ENCODE results near the gene SEC14L2.
A peak's percentile ranks its signal among the peaks of the same experiment; 100 is the strongest.

Gene SEC14L2

DNA sequence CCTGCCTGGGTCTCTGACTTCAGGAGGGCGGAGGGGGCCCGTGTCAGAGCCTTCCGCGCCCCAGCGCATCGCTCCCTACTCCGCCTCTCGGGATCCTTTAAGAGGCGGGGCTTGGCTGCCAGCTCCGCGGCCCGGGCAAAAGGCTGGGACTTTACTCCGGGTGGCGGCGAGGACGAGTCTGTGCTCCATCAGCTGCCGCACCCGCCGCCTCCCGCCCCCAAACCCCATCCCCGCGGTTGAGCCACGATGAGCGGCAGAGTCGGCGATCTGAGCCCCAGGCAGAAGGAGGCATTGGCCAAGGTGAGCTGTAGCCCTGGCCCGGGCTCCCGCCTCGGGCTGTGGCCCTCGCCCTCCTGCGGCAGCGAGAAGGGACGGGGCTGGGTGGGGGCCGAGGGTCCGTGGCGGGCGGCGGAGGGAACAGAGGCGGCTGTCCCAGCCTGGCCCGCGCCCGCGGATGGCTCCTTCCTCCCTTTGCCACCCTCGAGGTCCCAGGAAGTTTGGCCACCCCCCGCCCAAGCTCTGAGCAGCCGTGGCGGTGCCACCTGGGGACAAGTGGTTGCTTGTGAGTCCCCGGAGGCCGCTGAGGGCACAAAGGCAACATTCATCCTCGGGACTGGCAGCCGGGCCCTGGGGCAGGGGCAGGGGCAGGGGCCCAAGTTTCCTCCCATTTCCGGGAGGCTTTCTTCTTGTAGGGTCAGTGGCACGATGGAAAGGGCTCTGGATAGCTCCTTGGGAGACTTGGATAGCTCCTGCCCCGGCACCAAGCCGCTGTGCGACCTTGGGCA is at the start of gene SEC14L2:
Gene SEC14L2 (plus strand): TSS at position 148 of the 785 bp plus-strand sequence. CDS start 99 bp downstream, at position 247.
- Histone ChIP-seq H2AFZ (ENCODE audit: low read length) (no peak within 1 kb of the TSS), H3K9ac (ENCODE audit: low read length) (no peak within 1 kb of the TSS; the same call in 1 of the 2 replicates), H3K79me2 (ENCODE audit: insufficient read depth, low read length) (no peaks in the 10 kb centered on the region), H4K20me1 (ENCODE audit: insufficient read depth, low read length) (no peaks in the 10 kb centered on the region), H3K4me3 (ENCODE audit: low read depth, low read length, poor library complexity, severe bottlenecking) (peak within 1 kb of the TSS; percentile 41), H3F3A (ENCODE audit: insufficient read depth, low read length) (no peaks in the 10 kb centered on the region), H3K9me3 (ENCODE audit: low read length) (no peaks in the 10 kb centered on the region), H3K27ac (ENCODE audit: low read depth, low read length, poor library complexity, severe bottlenecking) (no peak within 1 kb of the TSS), H3K36me3 (ENCODE audit: insufficient read depth, low read length) (no peaks in the 10 kb centered on the region), H3K4me1 (ENCODE audit: insufficient read depth, low read length, severe bottlenecking) (peaks cover 26% of the 10 kb centered on the region), H3K27me3 (ENCODE audit: insufficient read depth, low read length) (peaks cover 6% of the 10 kb centered on the region), H3K4me2 (ENCODE audit: low read length) (peak within 1 kb of the TSS; percentile 54), H3K9me2 (ENCODE audit: low read depth, low read length) (no peaks in the 10 kb centered on the region)
- TF ChIP-seq, protein P1, sequence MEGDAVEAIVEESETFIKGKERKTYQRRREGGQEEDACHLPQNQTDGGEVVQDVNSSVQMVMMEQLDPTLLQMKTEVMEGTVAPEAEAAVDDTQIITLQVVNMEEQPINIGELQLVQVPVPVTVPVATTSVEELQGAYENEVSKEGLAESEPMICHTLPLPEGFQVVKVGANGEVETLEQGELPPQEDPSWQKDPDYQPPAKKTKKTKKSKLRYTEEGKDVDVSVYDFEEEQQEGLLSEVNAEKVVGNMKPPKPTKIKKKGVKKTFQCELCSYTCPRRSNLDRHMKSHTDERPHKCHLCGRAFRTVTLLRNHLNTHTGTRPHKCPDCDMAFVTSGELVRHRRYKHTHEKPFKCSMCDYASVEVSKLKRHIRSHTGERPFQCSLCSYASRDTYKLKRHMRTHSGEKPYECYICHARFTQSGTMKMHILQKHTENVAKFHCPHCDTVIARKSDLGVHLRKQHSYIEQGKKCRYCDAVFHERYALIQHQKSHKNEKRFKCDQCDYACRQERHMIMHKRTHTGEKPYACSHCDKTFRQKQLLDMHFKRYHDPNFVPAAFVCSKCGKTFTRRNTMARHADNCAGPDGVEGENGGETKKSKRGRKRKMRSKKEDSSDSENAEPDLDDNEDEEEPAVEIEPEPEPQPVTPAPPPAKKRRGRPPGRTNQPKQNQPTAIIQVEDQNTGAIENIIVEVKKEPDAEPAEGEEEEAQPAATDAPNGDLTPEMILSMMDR (IDR thresholded peaks at IDR 0.05; ENCODE audit: low read length), result no peak
- TF ChIP-seq EZH2 (IDR thresholded peaks at IDR 0.05; ENCODE audit: borderline replicate concordance, low read length), result no peak

DNA sequence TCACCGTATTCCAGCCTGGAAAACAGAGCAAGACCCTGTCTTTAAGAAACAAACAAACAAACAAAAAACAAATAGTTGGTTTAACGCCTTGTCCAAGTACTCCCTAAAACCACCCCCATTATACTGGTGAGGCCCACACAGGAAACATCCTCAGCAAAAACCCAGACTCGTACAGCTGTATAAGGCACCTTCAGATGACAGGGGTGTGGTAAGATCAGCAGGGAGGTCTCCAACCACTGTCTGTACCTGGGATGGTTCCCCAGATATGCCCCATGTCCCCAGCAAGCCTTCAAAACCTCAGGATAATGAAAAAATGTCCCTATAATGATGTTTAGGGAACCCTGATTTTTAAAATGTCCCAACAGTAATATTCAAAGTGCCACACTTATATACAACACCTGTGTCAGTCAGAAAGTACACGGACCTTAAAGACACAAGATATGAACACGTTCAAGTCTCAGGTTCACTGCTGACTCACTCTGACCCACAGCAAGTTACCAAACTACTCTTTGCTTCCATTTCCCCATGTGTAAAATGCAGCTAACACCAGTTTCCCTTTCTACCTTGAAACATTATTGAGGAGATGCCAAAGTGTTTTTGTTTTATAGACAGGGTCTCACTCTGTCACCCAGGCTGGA is 49.4 kb upstream of the SEC14L2 start:
- Histone ChIP-seq H3K36me3 (ENCODE audit: insufficient read depth, low read length) (peaks cover 97% of the 10 kb centered on the region), H3K79me2 (ENCODE audit: insufficient read depth, low read length) (no peaks in the 10 kb centered on the region), H3K4me1 (ENCODE audit: insufficient read depth, low read length, severe bottlenecking) (no peaks in the 10 kb centered on the region), H2AFZ (ENCODE audit: low read length) (no peak overlapping the region), H3K9me2 (ENCODE audit: low read depth, low read length) (no peaks in the 10 kb centered on the region), H3F3A (ENCODE audit: insufficient read depth, low read length) (no peaks in the 10 kb centered on the region), H3K9ac (ENCODE audit: low read length) (no peak overlapping the region), H3K4me2 (ENCODE audit: low read length) (no peak overlapping the region), H4K20me1 (ENCODE audit: insufficient read depth, low read length) (no peaks in the 10 kb centered on the region), H3K4me3 (ENCODE audit: low read depth, low read length, poor library complexity, severe bottlenecking) (no peak overlapping the region), H3K9me3 (ENCODE audit: low read length) (no peaks in the 10 kb centered on the region), H3K27me3 (ENCODE audit: insufficient read depth, low read length) (no peaks in the 10 kb centered on the region), H3K27ac (ENCODE audit: low read depth, low read length, poor library complexity, severe bottlenecking) (no peak overlapping the region)
- TF ChIP-seq, protein P1 (IDR thresholded peaks at IDR 0.05; ENCODE audit: low read length), result no peak
- TF ChIP-seq EZH2 (IDR thresholded peaks at IDR 0.05; ENCODE audit: borderline replicate concordance, low read length), result no peak

DNA sequence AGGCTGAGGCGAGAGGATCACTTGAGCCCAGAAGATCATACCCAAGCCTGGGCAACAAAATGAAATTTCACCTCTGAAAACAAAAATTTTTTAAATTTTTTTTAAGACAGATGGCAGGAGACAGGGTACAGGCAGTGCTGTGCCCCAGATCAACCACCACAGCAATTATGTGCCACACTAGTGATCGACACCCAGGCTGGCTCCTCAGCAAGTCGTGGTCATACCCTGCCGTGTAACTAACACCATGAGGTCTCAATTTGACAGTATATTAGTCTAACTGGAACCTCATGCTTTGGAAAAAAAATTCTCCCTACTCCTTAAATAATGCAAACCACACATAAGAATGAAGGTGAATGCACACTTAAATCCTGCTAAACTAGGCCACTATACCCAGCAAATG is 48.4 kb upstream of the SEC14L2 start:
- Histone ChIP-seq H2AFZ (ENCODE audit: low read length) (no peak overlapping the region), H3K4me3 (ENCODE audit: low read depth, low read length, poor library complexity, severe bottlenecking) (no peak overlapping the region), H4K20me1 (ENCODE audit: insufficient read depth, low read length) (no peaks in the 10 kb centered on the region), H3K4me2 (ENCODE audit: low read length) (no peak overlapping the region), H3K79me2 (ENCODE audit: insufficient read depth, low read length) (no peaks in the 10 kb centered on the region), H3K9me2 (ENCODE audit: low read depth, low read length) (no peaks in the 10 kb centered on the region), H3K27me3 (ENCODE audit: insufficient read depth, low read length) (no peaks in the 10 kb centered on the region), H3F3A (ENCODE audit: insufficient read depth, low read length) (no peaks in the 10 kb centered on the region), H3K9ac (ENCODE audit: low read length) (no peak overlapping the region), H3K36me3 (ENCODE audit: insufficient read depth, low read length) (peaks cover 95% of the 10 kb centered on the region), H3K9me3 (ENCODE audit: low read length) (no peaks in the 10 kb centered on the region), H3K27ac (ENCODE audit: low read depth, low read length, poor library complexity, severe bottlenecking) (no peak overlapping the region), H3K4me1 (ENCODE audit: insufficient read depth, low read length, severe bottlenecking) (no peaks in the 10 kb centered on the region)
- TF ChIP-seq, protein P1 (IDR thresholded peaks at IDR 0.05; ENCODE audit: low read length), result no peak
- TF ChIP-seq EZH2 (IDR thresholded peaks at IDR 0.05; ENCODE audit: borderline replicate concordance, low read length), result no peak
